D721Med (cell line): Measurements from ENCODE around the gene SLC7A6OS.

Experiments used
- DNase-seq: peaks from one replicate; pipeline ENCODE4 v3.0.0; 2011; ENCODE audit warnings: low spot score; ENCODE audit not compliant: insufficient read length
- FAIRE-seq: peaks from 2 replicates; lab custom pipeline; 2011; peaks lifted over from hg19 to GRCh38; lab: Jason Lieb, UNC
- CTCF ChIP-seq: IDR thresholded peaks from 2 replicates; pipeline ENCODE4 v1.5.1; 2012; ENCODE audit warnings: mild to moderate bottlenecking, control low read depth; ENCODE audit not compliant: insufficient read depth; ENCODE audit errors: missing control alignments

The SLC7A6OS gene

DNA sequence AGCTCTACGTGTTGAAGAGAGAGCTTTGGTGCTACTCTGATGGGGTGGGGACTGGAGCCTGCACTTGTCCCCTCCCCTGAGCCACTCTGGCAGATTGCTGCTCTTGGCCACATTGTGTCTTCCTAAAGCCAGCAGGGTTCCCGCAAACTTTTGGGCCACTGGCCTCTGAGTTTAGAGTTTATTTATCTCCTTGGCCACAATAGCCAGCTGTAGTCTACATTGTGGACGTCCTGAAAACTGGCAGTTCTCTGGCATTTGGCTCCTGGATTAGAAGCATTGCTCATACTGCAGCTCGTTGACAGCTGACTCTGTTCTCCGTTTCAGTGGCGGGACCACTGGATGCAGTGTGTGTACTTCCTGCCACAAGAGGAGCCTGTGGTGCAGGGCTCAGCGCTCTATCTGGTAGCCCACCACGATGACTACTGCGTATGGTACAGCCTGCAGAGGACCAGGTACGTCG lies 34.6 kb upstream of the SLC7A6OS start:
- TF ChIP-seq CTCF: no peak
- FAIRE-seq (no peak), DNase-seq (no peak)

- no peak for DNase-seq
- TF ChIP-seq CTCF: no peak
- no peak for FAIRE-seq
Observed at GRCh38 chr16:68344252-68344651, 33.5 kb upstream of the SLC7A6OS start.

DNA sequence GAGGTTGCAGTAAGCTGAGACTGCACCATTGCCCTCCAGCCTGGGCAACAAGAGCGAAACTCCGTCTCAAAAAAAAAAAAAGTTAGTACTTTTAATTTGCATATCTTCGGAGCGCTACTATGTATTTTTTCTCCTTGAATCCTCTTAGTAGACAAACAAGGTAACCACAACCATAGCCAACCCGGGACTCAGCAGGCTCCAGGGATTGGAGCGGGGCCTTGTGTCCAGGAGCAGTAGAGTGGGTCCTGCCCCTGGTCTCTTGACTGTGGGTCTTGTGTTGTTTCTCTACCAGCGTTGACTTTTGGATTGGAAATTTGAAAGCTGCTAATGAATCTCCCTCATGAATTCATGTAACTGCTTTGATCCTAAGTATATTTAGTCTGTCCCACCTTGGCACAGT lies 32.4 kb upstream of the SLC7A6OS start:
- FAIRE-seq (no peak), DNase-seq (no peak)
- TF ChIP-seq CTCF: no peak

DNA sequence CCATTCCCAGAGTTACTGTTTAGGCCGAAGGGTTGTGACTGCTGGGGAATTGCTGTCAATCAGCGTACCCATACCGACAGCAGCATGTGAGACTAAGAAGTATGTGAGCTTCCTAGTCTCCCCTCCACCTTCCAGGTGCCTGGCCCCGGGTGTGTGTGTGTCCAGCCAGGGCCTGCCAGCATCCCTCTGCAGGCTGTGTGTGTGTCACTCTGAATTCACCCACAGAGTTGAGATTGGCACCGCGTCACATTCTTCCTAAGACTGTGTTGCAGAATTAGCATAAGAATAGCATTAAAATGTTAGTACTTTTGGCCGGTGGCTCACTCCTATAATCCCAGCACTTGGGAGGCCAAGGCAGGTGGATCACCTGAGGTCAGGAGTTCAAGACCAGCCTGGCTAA lies 31.9 kb upstream of the SLC7A6OS start:
- DNase-seq (no peak), FAIRE-seq (no peak)
- no peak for TF ChIP-seq CTCF

DNA sequence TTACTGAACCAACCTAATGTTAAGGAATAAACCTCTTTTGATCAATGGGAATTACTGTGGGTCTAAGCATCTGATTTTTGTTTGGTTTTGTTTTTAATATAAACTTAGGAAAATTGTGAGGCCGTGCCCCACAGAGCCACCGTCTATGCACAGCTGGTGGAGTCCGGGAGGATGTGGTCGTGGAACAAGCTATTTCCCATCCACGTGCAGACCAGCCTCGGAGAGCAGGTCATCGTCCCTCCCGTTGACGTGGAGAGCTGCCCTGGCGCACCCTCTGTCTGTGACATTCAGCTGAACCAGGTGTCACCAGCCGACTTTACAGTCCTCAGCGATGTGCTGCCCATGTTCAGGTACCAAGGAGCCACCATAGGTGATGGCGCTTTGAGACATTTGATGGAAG lies 28.5 kb upstream of the SLC7A6OS start:
- DNase-seq (no peak), FAIRE-seq (no peak)
- TF ChIP-seq CTCF: no peak

- TF ChIP-seq CTCF: no peak
- DNase-seq (no peak), FAIRE-seq (no peak)
Observed at GRCh38 chr16:68338326-68339119, 27.8 kb upstream of the SLC7A6OS start.

- DNase-seq: no peak
- no peak for FAIRE-seq
- TF ChIP-seq CTCF: no peak
Observed at GRCh38 chr16:68335175-68335574, 24.4 kb upstream of the SLC7A6OS start.
